HG03135 (cell line): Measurements from ENCODE around the gene ATP6V0D1.
"Not testable (repeated sequence)": the region's sequence is repeated elsewhere in the genome, so short reads cannot be mapped to it uniquely, and the experiment has no call there.

ENCODE experiments used
- ATAC-seq: cut with Tn5 transposase; IDR thresholded peaks from one replicate; pipeline ENCODE4 v1.9.1; 2021; ENCODE audit warnings: mild to moderate bottlenecking, moderate library complexity; ENCODE audit not compliant: unreplicated experiment

ATP6V0D1 gene

GRCh38 chr16:67504031-67505021 lies 23.4 kb upstream of the ATP6V0D1 start:
- ATAC-seq: no peak

GRCh38 chr16:67499106-67499505 lies 18.1 kb upstream of the ATP6V0D1 start:
- ATAC-seq: no peak

GRCh38 chr16:67490335-67491096 lies 9.6 kb upstream of the ATP6V0D1 start:
- no peak for ATAC-seq

GRCh38 chr16:67489401-67490083 lies 8.6 kb upstream of the ATP6V0D1 start:
- no peak for ATAC-seq

- ATAC-seq: not testable (repeated sequence)
These were observed 6.6 kb upstream of the ATP6V0D1 start for GRCh38 chr16:67487561-67487960.

GRCh38 chr16:67486805-67487204 lies 5.8 kb upstream of the ATP6V0D1 start:
- no peak for ATAC-seq

- ATAC-seq: no peak
These were observed 3.0 kb upstream of the ATP6V0D1 start for GRCh38 chr16:67483731-67484525.

- no peak for ATAC-seq
These were observed 2.2 kb upstream of the ATP6V0D1 start, which contains the start of gene AGRP for GRCh38 chr16:67483150-67483549. Gene AGRP (minus strand): TSS chr16:67483547. CDS start chr16:67483398, 149 bp downstream.

- ATAC-seq: no peak
These were observed 1.4 kb upstream of the ATP6V0D1 start for GRCh38 chr16:67482233-67482924.

GRCh38 chr16:67481561-67482232 lies 740 bp upstream of the ATP6V0D1 start:
- no peak for ATAC-seq

GRCh38 chr16:67477960-67478554 lies 2.9 kb downstream of the ATP6V0D1 start:
- no peak for ATAC-seq

GRCh38 chr16:67474551-67475455 lies 6.2 kb downstream of the ATP6V0D1 start:
- ATAC-seq: no peak

GRCh38 chr16:67471758-67472384 lies 9.1 kb downstream of the ATP6V0D1 start:
- no peak for ATAC-seq

- no peak for ATAC-seq
These were observed 10.6 kb downstream of the ATP6V0D1 start for GRCh38 chr16:67470359-67470758.

GRCh38 chr16:67468731-67469130 lies 12.2 kb downstream of the ATP6V0D1 start:
- ATAC-seq: no peak

- no peak for ATAC-seq
These were observed 14.4 kb downstream of the ATP6V0D1 start for GRCh38 chr16:67466581-67466980.

GRCh38 chr16:67464565-67464964 lies 16.4 kb downstream of the ATP6V0D1 start:
- ATAC-seq: no peak
